ENCODE results near the gene PLB1.

Gene PLB1

GRCh38 chr2:28449126-28449487 is 46.8 kb upstream of the PLB1 start:
- H3K27ac ChIP-seq (ENCODE audit: low read length), result no peak overlapping the region
- H3K27me3 ChIP-seq (ENCODE audit: insufficient read depth, low read length, poor library complexity), result no peaks in the 10 kb centered on the region
- TF ChIP-seq CTCF (IDR thresholded peaks at IDR 0.05; ENCODE audit: borderline replicate concordance, extremely low read depth, low read length, poor library complexity, severe bottlenecking) (no peak), EZH2 (IDR thresholded peaks at IDR 0.05; ENCODE audit: borderline replicate concordance, low read depth, low read length, severe bottlenecking) (no peak)
- no peaks in the 10 kb centered on the region for H3K79me2 ChIP-seq (ENCODE audit: insufficient read depth, low read length)
- H3K9ac ChIP-seq (ENCODE audit: low read depth, low read length), result no peak overlapping the region
- H3K9me3 ChIP-seq (ENCODE audit: insufficient read depth, low read length, severe bottlenecking), result no peaks in the 10 kb centered on the region
- DNase-seq (no peak), ATAC-seq (ENCODE audit: insufficient read depth, low read depth) (no peak)
- no peak overlapping the region for H3K4me2 ChIP-seq (ENCODE audit: insufficient read depth, low read length)
- H3K4me3 ChIP-seq (ENCODE audit: low read depth in 1 of 2, low read length in 2 of 2), result no peak overlapping the region
- no peak overlapping the region for H2AFZ ChIP-seq (ENCODE audit: low read depth, low read length)
- no peaks in the 10 kb centered on the region for H3K4me1 ChIP-seq (ENCODE audit: insufficient read depth, low read length)
- H4K20me1 ChIP-seq (ENCODE audit: insufficient read depth, low read length), result no peaks in the 10 kb centered on the region
- no peaks in the 10 kb centered on the region for H3K36me3 ChIP-seq (ENCODE audit: insufficient read depth, low read length)

DNA sequence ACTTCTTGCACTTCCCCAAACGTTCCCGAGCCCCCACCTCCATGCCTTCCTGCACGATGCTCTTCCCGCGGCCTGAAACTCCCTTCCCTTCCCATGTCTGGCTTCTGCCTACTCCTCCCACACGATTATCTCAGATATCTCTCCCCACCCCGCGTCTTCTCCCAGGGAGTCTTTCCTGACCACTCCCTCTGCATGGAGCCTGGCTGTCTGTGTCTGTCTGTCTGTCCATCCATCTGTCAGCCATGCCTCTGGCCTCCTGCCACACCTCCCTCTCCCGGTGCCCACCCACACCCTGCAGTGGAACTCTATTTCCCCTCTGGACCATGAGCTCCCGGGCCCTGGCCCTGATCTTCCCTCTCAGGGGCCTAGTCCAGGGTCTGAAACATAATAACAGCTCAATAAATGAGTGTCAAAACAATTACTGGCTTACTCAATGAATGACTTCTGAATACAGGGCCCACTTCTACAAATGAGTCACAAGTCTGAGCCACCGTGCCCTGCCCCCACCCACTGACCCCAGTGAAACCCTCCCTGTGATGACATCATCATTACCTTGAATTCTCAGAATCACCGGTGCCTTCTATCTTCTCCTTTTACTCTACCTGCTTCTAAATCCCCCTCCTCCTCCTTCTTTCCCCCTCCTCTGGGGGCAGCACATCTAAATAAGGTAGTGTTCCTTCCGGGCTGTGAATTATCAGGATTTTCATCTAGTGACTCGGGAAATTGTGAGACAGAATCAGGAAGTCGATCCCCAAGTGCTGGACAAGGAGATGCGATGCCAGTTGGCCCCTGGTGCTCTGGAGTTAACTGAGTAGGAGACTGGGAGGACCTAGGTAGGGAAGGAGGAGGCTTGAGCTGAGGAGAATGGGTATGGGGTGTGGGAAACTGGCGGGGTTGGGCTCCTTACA is 46.1 kb upstream of the PLB1 start:
- TF ChIP-seq EZH2 (IDR thresholded peaks at IDR 0.05; ENCODE audit: borderline replicate concordance, low read depth, low read length, severe bottlenecking), result no peak
- no peaks in the 10 kb centered on the region for H3K9me3 ChIP-seq (ENCODE audit: insufficient read depth, low read length, severe bottlenecking)
- H3K9ac ChIP-seq (ENCODE audit: low read depth, low read length), result no peak overlapping the region
- H3K27ac ChIP-seq (ENCODE audit: low read length), result no peak overlapping the region
- H3K79me2 ChIP-seq (ENCODE audit: insufficient read depth, low read length), result no peaks in the 10 kb centered on the region
- H4K20me1 ChIP-seq (ENCODE audit: insufficient read depth, low read length), result no peaks in the 10 kb centered on the region
- ATAC-seq (ENCODE audit: insufficient read depth, low read depth) (no peak), DNase-seq (no peak)
- H3K27me3 ChIP-seq (ENCODE audit: insufficient read depth, low read length, poor library complexity), result no peaks in the 10 kb centered on the region
- H3K4me3 ChIP-seq (ENCODE audit: low read depth in 1 of 2, low read length in 2 of 2), result no peak overlapping the region
- H2AFZ ChIP-seq (ENCODE audit: low read depth, low read length), result no peak overlapping the region
- no peaks in the 10 kb centered on the region for H3K36me3 ChIP-seq (ENCODE audit: insufficient read depth, low read length)
- H3K4me2 ChIP-seq (ENCODE audit: insufficient read depth, low read length), result no peak overlapping the region
- no peaks in the 10 kb centered on the region for H3K4me1 ChIP-seq (ENCODE audit: insufficient read depth, low read length)

- Histone ChIP-seq H3K9me3 (ENCODE audit: insufficient read depth, low read length, severe bottlenecking) (no peaks in the 10 kb centered on the region), H3K27me3 (ENCODE audit: insufficient read depth, low read length, poor library complexity) (no peaks in the 10 kb centered on the region), H3K4me3 (ENCODE audit: low read depth in 1 of 2, low read length in 2 of 2) (no peak overlapping the region), H2AFZ (ENCODE audit: low read depth, low read length) (no peak overlapping the region), H3K79me2 (ENCODE audit: insufficient read depth, low read length) (no peaks in the 10 kb centered on the region), H3K4me1 (ENCODE audit: insufficient read depth, low read length) (no peaks in the 10 kb centered on the region), H3K9ac (ENCODE audit: low read depth, low read length) (no peak overlapping the region), H4K20me1 (ENCODE audit: insufficient read depth, low read length) (no peaks in the 10 kb centered on the region), H3K27ac (ENCODE audit: low read length) (no peak overlapping the region), H3K4me2 (ENCODE audit: insufficient read depth, low read length) (no peak overlapping the region), H3K36me3 (ENCODE audit: insufficient read depth, low read length) (no peaks in the 10 kb centered on the region)
- ATAC-seq (ENCODE audit: insufficient read depth, low read depth), result no peak
- TF ChIP-seq CTCF (IDR thresholded peaks at IDR 0.05; ENCODE audit: borderline replicate concordance, extremely low read depth, low read length, poor library complexity, severe bottlenecking), result no peak
- TF ChIP-seq EZH2 (IDR thresholded peaks at IDR 0.05; ENCODE audit: borderline replicate concordance, low read depth, low read length, severe bottlenecking), result no peak
- no peak for DNase-seq
These were observed 44.8 kb upstream of the PLB1 start for GRCh38 chr2:28450901-28451565.

Measured in DND-41 (cell line).